K562 (cell line): ENCODE results near the gene SREBF1. TPM values are rescaled to one million over a fixed set of nuclear protein-coding genes. Genes with fewer than 3 reads are reported as not detected.

Experiments used
- ATAC-seq: fragments of 200-7000 bp; cut with Tn5 transposase; 3 replicates; pipeline ENCODE4 v1.9.1; 2020; ENCODE audit warnings: moderate library complexity
- BruUV-seq: library from RNA; stranded (reverse); fragments of 400-500 nt; replicated peaks from 2 replicates; lab custom pipeline; 2021; lab: Mats Ljungman, UMichigan
- CTCF ChIA-PET: fragments of 300-600 bp; formaldehyde crosslinking; extraction: SDS; loops from one replicate; lab custom pipeline; 2021; ENCODE audit warnings: low intra/inter-chr PET ratio; lab: Yijun Ruan, JAX
- POLR2A ChIA-PET: fragments of 300-600, 350-650 bp; sonication (Branson Sonifier 250); formaldehyde crosslinking; extraction: SDS; loops from one replicate; lab custom pipeline; 2021; ENCODE audit warnings: antibody characterized with exemption, inconsistent platforms; lab: Yijun Ruan, JAX
- DNase-seq, 4 experiments: peaks; one replicate each; pipeline versions ENCODE4 v3.0.0 to v3.0.0-alpha.2; 2011 to 2018; ENCODE audit warnings: low spot score in 3 of 4, mixed read lengths in 3 of 4; ENCODE audit errors: extremely low read depth in 1 of 4
- FAIRE-seq: peaks from 2 replicates; lab custom pipeline; 2011; peaks lifted over from hg19 to GRCh38; lab: Jason Lieb, UNC
- H2AFZ ChIP-seq: 2 replicates; pipeline ENCODE4 v1.6.0; 2011; ENCODE audit warnings: low read depth, low read length, control low read depth, inconsistent platforms
- H3K27ac ChIP-seq: fragments of 200-600 bp; 3 replicates; pipeline ENCODE4 v1.8.0; 2011; ENCODE audit warnings: low read depth, mild to moderate bottlenecking, control low read depth, inconsistent platforms, low read length, moderate library complexity, mixed read lengths; ENCODE audit errors: extremely low read depth
- H3K27me3 ChIP-seq, 2 experiments: fragments of 300-600 bp in 1 of 2; 2 replicates in 1 of 2; 3 replicates in 1 of 2; pipeline versions ENCODE4 v1.6.0 to v1.8.0; 2011; ENCODE audit warnings: inconsistent platforms in 2 of 2, low read length in 2 of 2, mild to moderate bottlenecking in 1 of 2, mixed read lengths in 1 of 2, moderate library complexity in 1 of 2; ENCODE audit not compliant: control insufficient read depth in 2 of 2, insufficient read depth in 2 of 2
- H3K36me3 ChIP-seq: fragments of 300-600 bp; 3 replicates; pipeline ENCODE4 v1.8.0; 2011; ENCODE audit warnings: mild to moderate bottlenecking, low read length, inconsistent platforms; ENCODE audit not compliant: control insufficient read depth, insufficient read depth
- H3K4me1 ChIP-seq, 2 experiments: fragments of 200-600 bp in 1 of 2; replicated peaks in 1 of 2; 2 replicates in 1 of 2; 3 replicates in 1 of 2; pipeline versions ENCODE4 v1.5.1 to v1.8.0; 2011; ENCODE audit warnings: inconsistent platforms in 2 of 2, low read length in 2 of 2, mild to moderate bottlenecking in 1 of 2, mixed read lengths in 1 of 2, moderate library complexity in 1 of 2; ENCODE audit not compliant: control insufficient read depth in 2 of 2, insufficient read depth in 2 of 2
- H3K4me2 ChIP-seq: 2 replicates; pipeline ENCODE4 v1.6.1; 2011; ENCODE audit warnings: low read length, control low read depth, inconsistent platforms, mixed read lengths; ENCODE audit not compliant: insufficient read depth
- H3K4me3 ChIP-seq: fragments of 200-600 bp; sonication (generic), shearing (Covaris generic); 2 replicates; pipeline ENCODE4 v1.5.1; 2016; ENCODE audit warnings: control low read depth, inconsistent platforms
- H3K79me2 ChIP-seq: fragments of 200-600 bp; 3 replicates; pipeline ENCODE4 v1.8.0; 2011; ENCODE audit warnings: low read length, inconsistent platforms; ENCODE audit not compliant: control insufficient read depth, insufficient read depth
- H3K9ac ChIP-seq, 2 experiments: 2 replicates each; pipeline versions ENCODE4 v1.6.0 to v1.6.1; 2011; ENCODE audit warnings: low read depth in 2 of 2, low read length in 2 of 2, control low read depth in 1 of 2, inconsistent platforms in 1 of 2, mild to moderate bottlenecking in 1 of 2, mixed read lengths in 1 of 2; ENCODE audit not compliant: insufficient read depth in 1 of 2
- H3K9me1 ChIP-seq: one replicate; pipeline ENCODE4 v1.6.0; 2011; ENCODE audit warnings: inconsistent platforms, mild to moderate bottlenecking, low read length, moderate library complexity; ENCODE audit not compliant: control insufficient read depth, insufficient read depth
- H3K9me3 ChIP-seq: replicated peaks from 2 replicates; pipeline ENCODE4 v1.5.1; 2011; ENCODE audit warnings: low read depth, low read length, inconsistent platforms; ENCODE audit not compliant: control insufficient read depth, insufficient read depth
- H4K20me1 ChIP-seq: replicated peaks from 2 replicates; pipeline ENCODE4 v1.6.1; 2011; ENCODE audit warnings: low read length, inconsistent platforms, mixed read lengths; ENCODE audit not compliant: control insufficient read depth, insufficient read depth
- FIP1L1 ChIP-seq: fragments of 200-400 bp; formaldehyde crosslinking; IDR thresholded peaks from 2 replicates; pipeline ENCODE4 v1.6.1; 2018; ENCODE audit warnings: mild to moderate bottlenecking, low read depth, low read length; ENCODE audit not compliant: poor library complexity, severe bottlenecking
- HNRNPLL ChIP-seq: fragments of 200-400 bp; formaldehyde crosslinking; IDR thresholded peaks from 2 replicates; pipeline ENCODE4 v1.6.1; 2017; ENCODE audit warnings: low read length, low read depth, mild to moderate bottlenecking; ENCODE audit not compliant: poor library complexity, severe bottlenecking
- PCBP2 ChIP-seq: fragments of 200-400 bp; formaldehyde crosslinking; IDR thresholded peaks from 2 replicates; pipeline ENCODE4 v1.6.1; 2018; ENCODE audit warnings: low read length, low read depth, mild to moderate bottlenecking, moderate library complexity; ENCODE audit not compliant: poor library complexity, severe bottlenecking
- POLR2G ChIP-seq: fragments of 200-400 bp; formaldehyde crosslinking; IDR thresholded peaks from 2 replicates; pipeline ENCODE4 v1.6.1; 2017; ENCODE audit warnings: low read depth, mild to moderate bottlenecking, antibody characterized with exemption, low read length, moderate library complexity
- WHSC1 ChIP-seq: IDR thresholded peaks from one replicate; pipeline ENCODE4 v1.6.1; 2012; ENCODE audit warnings: low read length, control low read depth, inconsistent platforms
- ZC3H4 ChIP-seq: sonication (generic); formaldehyde crosslinking; IDR thresholded peaks from 2 replicates; pipeline ENCODE4 v1.9.0; 2021; ENCODE audit warnings: missing genetic modification reagents, borderline replicate concordance
- WGBS: fragments of 100-300 bp; shearing (Covaris generic); methylation state at CpG from one replicate; pipeline ENCODE4 v1.1.6; 2016; ENCODE audit warnings: low coverage, mixed read lengths; ENCODE audit not compliant: insufficient coverage; ENCODE audit errors: missing lambda C conversion rate; 5-methylcytosine and 5-hydroxymethylcytosine counted together
- in situ Hi-C: fragments of 300-500 bp; cut with MboI; formaldehyde crosslinking; loops from 4 replicates; pipeline ENCODE4 v1.15.0; 2018; ENCODE audit warnings: inconsistent platforms, mixed read lengths
- intact Hi-C: fragments of 100-400 bp; cut with micrococcal nuclease; formaldehyde crosslinking; loops from 2 replicates; pipeline ENCODE4 v1.14.2; 2022
- polyA plus RNA-seq, 8 experiments: library from polyadenylated mRNA; depleted of rRNA in 4 of 8; stranded (reverse) in 5 of 8; unstranded in 3 of 8; fragments of >200 nt; fragmentation: Nextera tagmentation in 2 of 8; fragmentation: Illumina TruSeq in 1 of 8; extraction: Ambion mirVana in 2 of 8; extraction: Trizol in 1 of 8; gene quantifications; 2 replicates each; pipeline versions ENCODE4 v1.2.1 to v1.2.3, GENCODE V29; 2011 to 2014; ENCODE audit warnings: inconsistent platforms in 1 of 8, missing spikeins in 1 of 8
- total RNA-seq, 7 experiments: library from RNA; depleted of rRNA in 6 of 7; stranded (reverse); fragments of >200 nt in 6 of 7; fragmentation: Illumina TruSeq in 2 of 7; extraction: Trizol in 2 of 7; gene quantifications; 2 replicates each; pipeline versions ENCODE4 v1.2.1 to v1.2.3, GENCODE V29; 2011 to 2021; ENCODE audit warnings: low replicate concordance in 1 of 7
- TF ChIP-seq, protein P1 (sequence below): sonication (generic); formaldehyde crosslinking; IDR thresholded peaks from 2 replicates; pipeline ENCODE4 v1.5.0; 2020; ENCODE audit warnings: missing genetic modification reagents

The SREBF1 gene
- total and polyA plus RNA-seq, 9 of the 15 experiments (the other 6 are each of a cell fraction or from before 2014, with no cell fraction given) = 1.6 to 169 (median 69.4) TPM

DNA sequence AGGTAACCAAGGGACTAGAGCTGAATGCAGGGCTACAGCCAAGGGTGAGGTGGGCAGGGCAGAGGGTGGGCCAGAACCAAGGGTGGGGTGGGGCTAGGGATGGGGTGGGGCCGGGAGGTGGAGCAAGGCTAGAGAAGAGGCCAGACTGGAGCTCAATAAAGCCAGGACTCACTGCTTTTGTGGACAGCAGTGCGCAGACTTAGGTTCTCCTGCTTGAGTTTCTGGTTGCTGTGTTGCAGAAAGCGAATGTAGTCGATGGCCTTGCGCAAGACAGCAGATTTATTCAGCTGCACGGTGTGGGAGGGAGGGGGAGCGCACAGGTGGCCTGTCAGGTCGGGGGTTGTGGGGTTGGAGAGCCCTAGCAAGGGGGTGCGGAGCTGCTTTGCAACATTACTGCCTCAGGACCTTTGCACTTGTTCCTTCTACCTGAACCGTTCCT lies 18.7 kb downstream of the SREBF1 start (continued):
- no peak for TF ChIP-seq HNRNPLL
- no peak for TF ChIP-seq FIP1L1
- TF ChIP-seq WHSC1 = no peak
- TF ChIP-seq PCBP2 = no peak

DNA sequence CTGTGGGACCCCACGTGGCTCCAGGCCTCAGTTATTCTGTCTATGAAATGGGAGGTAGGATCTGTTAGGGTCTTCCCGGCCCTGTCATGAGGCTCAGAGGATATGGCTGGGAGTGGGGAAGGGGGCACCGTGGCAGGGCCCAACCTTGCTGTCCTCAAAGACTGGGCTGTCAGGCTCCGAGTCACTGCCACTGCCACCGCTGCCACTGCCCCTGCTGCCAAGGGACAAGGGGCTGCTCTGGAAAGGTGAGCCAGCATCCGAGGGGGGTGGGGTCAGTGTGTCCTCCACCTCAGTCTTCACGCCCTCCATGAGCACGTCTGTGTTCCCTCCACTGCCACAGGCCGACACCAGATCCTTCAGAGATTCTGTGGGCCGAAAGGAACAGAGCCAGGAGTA lies 19.2 kb downstream of the SREBF1 start:
- Histone ChIP-seq H3K9me1 (peaks cover 4% of the 10 kb centered on the region), H2AFZ (no peak overlapping the region), H3K4me3 (no peak overlapping the region), H3K36me3 (peaks cover 97% of the 10 kb centered on the region; the same call in 2 of the 3 replicates), H3K27ac (no peak overlapping the region), H3K9ac (peak overlapping the region in 1 of 2 experiments; percentile 31; a peak in 2 of 4 replicates), H3K4me2 (no peak overlapping the region), H3K9me3 (no peaks in the 10 kb centered on the region), H3K27me3 (no peaks in the 10 kb centered on the region), H3K4me1 (peaks cover 45 to 97% of the 10 kb centered on the region in 2 experiments), H3K79me2 (peaks cover 54% of the 10 kb centered on the region), H4K20me1 (peaks cover 45% of the 10 kb centered on the region)
- WGBS = 85% methylated on average over 7 of the region's 10 CpGs
- POLR2A ChIA-PET = interaction anchor here (0.6 to 1.4 kb wide), 9 partner anchors 8 to 22 kb away, joined by 3 to 6 read pairs (median 4); no protein-coding TSS in a partner anchor
- TF ChIP-seq POLR2G = peak; percentile 3; the same call in 1 of the 2 replicates
- TF ChIP-seq, protein P1, sequence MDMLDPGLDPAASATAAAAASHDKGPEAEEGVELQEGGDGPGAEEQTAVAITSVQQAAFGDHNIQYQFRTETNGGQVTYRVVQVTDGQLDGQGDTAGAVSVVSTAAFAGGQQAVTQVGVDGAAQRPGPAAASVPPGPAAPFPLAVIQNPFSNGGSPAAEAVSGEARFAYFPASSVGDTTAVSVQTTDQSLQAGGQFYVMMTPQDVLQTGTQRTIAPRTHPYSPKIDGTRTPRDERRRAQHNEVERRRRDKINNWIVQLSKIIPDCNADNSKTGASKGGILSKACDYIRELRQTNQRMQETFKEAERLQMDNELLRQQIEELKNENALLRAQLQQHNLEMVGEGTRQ (CRISPR knock-in tag) = no peak
- TF ChIP-seq ZC3H4 = 0 out of 2 replicates have a peak, but pooled peaks have one; percentile 24
- intact Hi-C loops (no loop called here), in situ Hi-C loops (loop anchor here (5.0 kb wide), 1 partner anchor 40 kb away; no protein-coding TSS in a partner anchor)
- ATAC-seq = no peak
- no TSS peak for BruUV-seq
- FAIRE-seq = no peak
- DNase-seq = no peak
- CTCF ChIA-PET = no interaction called here
